ENCODE data around the gene RARRES2. TPM values are rescaled to one million over a fixed set of nuclear protein-coding genes. Genes with fewer than 3 reads are reported as not detected.

RARRES2 gene
- polyA plus RNA-seq, 1 of the 3 experiments (the other 2 are of a cell fraction), result 0.43 TPM

DNA sequence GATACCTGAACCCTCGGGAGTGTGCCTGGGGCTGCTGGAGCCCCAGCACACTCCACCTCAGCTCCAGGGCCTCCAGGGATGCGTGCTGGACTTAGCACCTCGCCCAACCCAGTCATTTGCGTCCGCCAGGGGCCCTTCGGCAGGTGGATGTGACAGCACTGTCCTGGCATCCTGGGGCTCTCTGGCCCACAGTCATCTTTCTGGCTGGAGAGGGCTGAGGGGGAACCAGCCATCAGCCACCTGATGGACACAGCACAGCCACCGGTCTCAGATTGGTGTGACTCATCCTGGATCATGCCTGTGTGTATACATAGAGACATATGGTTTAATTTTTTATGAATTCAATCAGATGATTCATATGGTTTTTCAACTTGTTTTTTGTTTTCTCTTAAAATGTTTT, 48.8 kb upstream of the RARRES2 start:
- Histone ChIP-seq H3K36me3 (replicated peaks in 1 of 2; ENCODE audit: control insufficient read depth in 1 of 2, insufficient read depth in 2 of 2, low read length in 1 of 2) (peaks cover 3 to 7% of the 10 kb centered on the region in 2 experiments), H3K27ac (ENCODE audit: low read depth in 2 of 2, low read length in 1 of 2) (no peak overlapping the region), H2AFZ (ENCODE audit: low read depth) (no peak overlapping the region), H3K9me2 (no peaks in the 10 kb centered on the region), H3K4me2 (no peak overlapping the region), H3K9me3 (no peaks in the 10 kb centered on the region), H3K27me3 (ENCODE audit: insufficient read depth) (no peaks in the 10 kb centered on the region), H3F3A (replicated peaks; ENCODE audit: insufficient read depth) (peaks cover 13% of the 10 kb centered on the region), H3K4me3 (ENCODE audit: low read depth in 2 of 2, low read length in 1 of 2) (no peak overlapping the region), H3K9ac (no peak overlapping the region), H4K20me1 (ENCODE audit: insufficient read depth) (no peaks in the 10 kb centered on the region; the same call in 1 of the 2 replicates), H3K79me2 (ENCODE audit: insufficient read depth) (no peaks in the 10 kb centered on the region; the same call in 1 of the 2 replicates), H3K4me1 (ENCODE audit: control insufficient read depth in 1 of 2, insufficient read depth in 2 of 2, low read depth in 1 of 2, low read length in 1 of 2) (peaks cover 0 to 15% of the 10 kb centered on the region in 2 experiments; a peak in 2 of 4 replicates)
- ChIA-PET CTCF (no interaction called here), POLR2A (no interaction called here)
- 67% methylated on average over 7 of the region's 7 CpGs for WGBS (ENCODE audit: low lambda C conversion rate)
- TF ChIP-seq MXI1 (IDR thresholded peaks at IDR 0.05; ENCODE audit: low read depth, low read length) (no peak), YY1 (IDR thresholded peaks at IDR 0.05; ENCODE audit: low read depth) (no peak), TEAD4 (IDR thresholded peaks at IDR 0.05; ENCODE audit: borderline replicate concordance, insufficient read depth) (no peak), POLR2AphosphoS5 (IDR thresholded peaks at IDR 0.05; ENCODE audit: low read depth, low read length) (no peak), TAF1 (IDR thresholded peaks at IDR 0.05; ENCODE audit: borderline replicate concordance, low read depth, low read length) (no peak), FOSL2 (IDR thresholded peaks at IDR 0.05; ENCODE audit: borderline replicate concordance, low read depth) (peak; percentile 56; the same call in 1 of the 2 replicates), JUND (IDR thresholded peaks at IDR 0.05) (peak; percentile 52; the same call in 1 of the 2 replicates), TCF12 (IDR thresholded peaks at IDR 0.05) (peak; percentile 73), NFIC (IDR thresholded peaks at IDR 0.05; ENCODE audit: borderline replicate concordance) (no peak), CHD2 (IDR thresholded peaks at IDR 0.05; ENCODE audit: low read length, partially characterized antibody) (no peak), ZBTB33 (IDR thresholded peaks at IDR 0.05; ENCODE audit: borderline replicate concordance, low read depth) (no peak), ELF1 (IDR thresholded peaks at IDR 0.05) (no peak), MAX (IDR thresholded peaks at IDR 0.05; ENCODE audit: low read depth) (no peak), SMC3 (IDR thresholded peaks at IDR 0.05; ENCODE audit: low read depth, low read length) (no peak)
- TF ChIP-seq, protein P1, sequence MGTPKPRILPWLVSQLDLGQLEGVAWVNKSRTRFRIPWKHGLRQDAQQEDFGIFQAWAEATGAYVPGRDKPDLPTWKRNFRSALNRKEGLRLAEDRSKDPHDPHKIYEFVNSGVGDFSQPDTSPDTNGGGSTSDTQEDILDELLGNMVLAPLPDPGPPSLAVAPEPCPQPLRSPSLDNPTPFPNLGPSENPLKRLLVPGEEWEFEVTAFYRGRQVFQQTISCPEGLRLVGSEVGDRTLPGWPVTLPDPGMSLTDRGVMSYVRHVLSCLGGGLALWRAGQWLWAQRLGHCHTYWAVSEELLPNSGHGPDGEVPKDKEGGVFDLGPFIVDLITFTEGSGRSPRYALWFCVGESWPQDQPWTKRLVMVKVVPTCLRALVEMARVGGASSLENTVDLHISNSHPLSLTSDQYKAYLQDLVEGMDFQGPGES (IDR thresholded peaks at IDR 0.05; ENCODE audit: low read depth, low read length), result no peak
- TF ChIP-seq, protein P2, sequence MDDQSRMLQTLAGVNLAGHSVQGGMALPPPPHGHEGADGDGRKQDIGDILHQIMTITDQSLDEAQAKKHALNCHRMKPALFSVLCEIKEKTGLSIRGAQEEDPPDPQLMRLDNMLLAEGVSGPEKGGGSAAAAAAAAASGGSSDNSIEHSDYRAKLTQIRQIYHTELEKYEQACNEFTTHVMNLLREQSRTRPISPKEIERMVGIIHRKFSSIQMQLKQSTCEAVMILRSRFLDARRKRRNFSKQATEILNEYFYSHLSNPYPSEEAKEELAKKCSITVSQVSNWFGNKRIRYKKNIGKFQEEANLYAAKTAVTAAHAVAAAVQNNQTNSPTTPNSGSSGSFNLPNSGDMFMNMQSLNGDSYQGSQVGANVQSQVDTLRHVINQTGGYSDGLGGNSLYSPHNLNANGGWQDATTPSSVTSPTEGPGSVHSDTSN (IDR thresholded peaks at IDR 0.05), result 0 out of 2 replicates have a peak, but pooled peaks have one; percentile 17
- DNase-seq, result no peak

Data from SK-N-SH (cell line).